Spinal cord (tissue), 10 donors: ENCODE measurements around the gene UBE3A. TPM values are rescaled to one million over a fixed set of nuclear protein-coding genes. Genes with fewer than 3 reads are reported as not detected.

Source experiments
- DNase-seq, 6 donors: peaks; one replicate each; pipeline versions ENCODE4 v3.0.0 to v3.0.0-alpha.2; 2013 to 2015; ENCODE audit warnings: low spot score in 6 of 6, low read depth in 4 of 6
- H3K27ac ChIP-seq: one replicate; pipeline ENCODE4 v1.5.1; 2013; ENCODE audit warnings: low read depth, low read length, control low read depth
- H3K27me3 ChIP-seq: one replicate; pipeline ENCODE4 v1.6.1; 2013; ENCODE audit warnings: low read length; ENCODE audit not compliant: control insufficient read depth, insufficient read depth
- H3K36me3 ChIP-seq: one replicate; pipeline ENCODE4 v1.6.1; 2013; ENCODE audit warnings: low read length; ENCODE audit not compliant: control insufficient read depth, insufficient read depth
- H3K4me1 ChIP-seq: one replicate; pipeline ENCODE4 v1.6.1; 2013; ENCODE audit warnings: low read length; ENCODE audit not compliant: control insufficient read depth, insufficient read depth
- H3K4me3 ChIP-seq: one replicate; pipeline ENCODE4 v1.5.1; 2013; ENCODE audit warnings: low read depth, low read length, control low read depth
- H3K9me3 ChIP-seq: one replicate; pipeline ENCODE4 v1.6.1; 2013; ENCODE audit warnings: low read length; ENCODE audit not compliant: control insufficient read depth, insufficient read depth
- WGBS: methylation state at CpG from one replicate; pipeline ENCODE4 v1.1.5; 2013; ENCODE audit warnings: missing lambda C conversion rate; ENCODE audit not compliant: insufficient coverage; 5-methylcytosine and 5-hydroxymethylcytosine counted together
- polyA plus RNA-seq, 2 donors: library from polyadenylated mRNA; unstranded; fragments of 120-200 nt; gene quantifications; one replicate each; pipeline ENCODE4 v1.2.1, GENCODE V29; 2013; ENCODE audit not compliant: insufficient read length in 2 of 2
- total RNA-seq, 2 donors: library from RNA; depleted of rRNA in 1 of 2; stranded (reverse); fragments of 120-200 nt in 1 of 2; fragments of >200 nt in 1 of 2; gene quantifications; one replicate each; pipeline versions ENCODE4 v1.2.3 to v1.2.4, GENCODE V29; 2013 to 2014
- donor health status: healthy.

The UBE3A gene
- total and polyA plus RNA-seq, 4 donors, result 68.0 to 146 (median 90.3) TPM

DNA sequence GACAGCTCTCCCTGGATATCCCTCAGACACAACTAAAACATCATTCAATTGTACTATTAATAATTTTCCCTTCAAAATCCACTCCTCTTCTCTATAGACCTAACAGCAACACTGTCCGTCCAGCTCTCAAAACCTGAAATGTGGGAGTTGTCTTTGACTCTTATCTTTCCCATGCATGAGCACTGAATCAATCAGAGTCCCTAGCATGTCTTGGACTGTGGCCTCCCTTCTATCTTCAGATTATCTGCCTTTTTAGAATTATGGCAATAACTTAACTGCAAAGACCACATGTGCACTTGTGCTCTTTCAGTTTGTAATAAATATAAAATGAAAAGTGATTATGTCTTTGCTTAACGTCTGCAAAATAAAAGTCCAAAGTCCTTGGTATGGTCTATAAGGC is 107.0 kb downstream of the UBE3A start:
- Histone ChIP-seq H3K4me3 (no peak overlapping the region), H3K9me3 (no peaks in the 10 kb centered on the region), H3K27me3 (no peaks in the 10 kb centered on the region), H3K4me1 (no peaks in the 10 kb centered on the region), H3K27ac (no peak overlapping the region), H3K36me3 (no peaks in the 10 kb centered on the region)
- no peak for DNase-seq
- 100% methylated on average over 1 of the region's 2 CpGs for WGBS

DNA sequence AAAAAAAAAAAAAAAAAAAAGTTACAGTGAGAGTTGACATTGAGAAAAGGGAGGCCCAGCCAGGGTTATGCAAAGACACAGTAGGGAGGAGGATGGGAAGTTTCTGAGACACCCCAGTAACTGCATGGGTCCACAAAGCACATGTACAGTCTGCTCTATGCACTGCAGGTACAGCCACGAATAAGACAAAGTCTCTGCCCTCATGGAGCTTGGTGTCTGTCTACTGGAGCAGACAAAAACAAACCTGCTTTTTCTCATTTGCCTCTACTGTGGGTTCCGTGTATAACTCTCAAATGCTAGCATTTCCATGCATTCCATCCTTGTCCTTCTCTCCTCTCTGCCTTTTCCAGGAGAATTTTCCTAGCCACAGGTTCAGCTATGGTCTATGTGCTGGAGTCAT is 107.4 kb downstream of the UBE3A start:
- no peaks in the 10 kb centered on the region for H3K9me3 ChIP-seq
- no peaks in the 10 kb centered on the region for H3K36me3 ChIP-seq
- DNase-seq, result no peak
- 100% methylated on average over 2 of the region's 2 CpGs for WGBS
- H3K27me3 ChIP-seq, result no peaks in the 10 kb centered on the region
- no peak overlapping the region for H3K4me3 ChIP-seq
- no peaks in the 10 kb centered on the region for H3K4me1 ChIP-seq
- H3K27ac ChIP-seq, result no peak overlapping the region

DNA sequence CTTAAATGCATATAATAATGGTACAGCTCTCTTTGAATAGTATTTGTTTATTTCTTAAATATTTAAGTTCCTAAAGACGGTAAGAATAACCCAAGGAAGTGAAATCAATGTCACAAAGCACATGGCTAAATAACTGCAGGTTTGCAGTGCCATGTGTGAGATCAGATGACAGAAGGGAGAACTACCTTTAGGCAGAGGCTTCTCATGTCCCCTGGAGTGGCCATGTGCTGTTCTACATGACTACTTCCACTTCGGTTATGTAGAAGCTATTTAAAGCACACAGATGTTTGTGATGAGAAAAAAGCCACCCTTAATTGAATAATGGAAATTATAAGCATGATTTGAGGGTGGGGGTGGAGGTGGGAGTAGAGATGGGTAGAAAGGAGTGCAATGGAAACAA is 109.1 kb downstream of the UBE3A start:
- H3K27ac ChIP-seq, result no peak overlapping the region
- H3K9me3 ChIP-seq, result no peaks in the 10 kb centered on the region
- H3K36me3 ChIP-seq, result no peaks in the 10 kb centered on the region
- no peak for DNase-seq
- no peak overlapping the region for H3K4me3 ChIP-seq
- H3K27me3 ChIP-seq, result no peaks in the 10 kb centered on the region
- no peaks in the 10 kb centered on the region for H3K4me1 ChIP-seq
- WGBS, result no CpG with 5 or more reads among the region's 2 CpGs

DNA sequence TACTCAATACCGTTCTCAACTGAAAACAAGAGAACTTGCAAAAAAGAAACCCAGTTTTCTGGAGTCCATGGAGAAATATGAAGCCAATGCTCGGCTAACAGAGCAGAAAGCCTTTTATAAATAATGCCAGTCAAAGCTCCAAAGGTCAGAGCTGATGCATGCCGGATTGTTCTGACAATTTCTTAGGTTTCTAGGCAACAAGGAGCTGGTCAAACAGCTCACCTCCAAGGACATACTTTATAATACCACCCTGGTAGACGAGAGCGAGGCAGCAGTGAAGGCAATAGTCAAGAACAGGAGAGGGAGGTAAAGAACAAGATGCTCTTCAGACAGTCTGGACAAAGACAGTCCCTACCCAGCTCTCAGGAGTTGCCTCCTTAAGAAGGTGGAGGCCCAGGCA is 111.1 kb downstream of the UBE3A start:
- no peak for DNase-seq
- Histone ChIP-seq H3K27ac (no peak overlapping the region), H3K9me3 (no peaks in the 10 kb centered on the region)

DNA sequence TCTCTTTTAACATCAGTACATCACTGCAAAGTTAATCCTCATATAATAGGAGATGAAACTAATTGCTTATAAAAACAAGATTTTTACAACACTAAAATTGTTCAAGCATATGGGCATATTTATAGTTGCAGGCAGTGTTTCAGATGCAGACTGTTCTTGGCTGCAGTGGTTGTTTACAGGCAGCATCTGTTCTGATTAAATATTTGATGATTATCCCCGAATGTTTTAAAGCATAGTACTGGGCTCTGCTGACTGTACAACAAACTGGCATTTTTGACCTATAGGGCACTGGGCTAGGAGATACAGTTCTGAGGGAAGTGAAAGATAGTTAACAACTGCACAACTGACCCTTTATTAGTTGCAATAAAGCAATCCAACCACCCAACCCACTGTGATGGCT is 113.6 kb downstream of the UBE3A start:
- Histone ChIP-seq H3K9me3 (no peaks in the 10 kb centered on the region), H3K27ac (no peak overlapping the region), H3K4me3 (no peak overlapping the region), H3K36me3 (no peaks in the 10 kb centered on the region), H3K4me1 (no peaks in the 10 kb centered on the region), H3K27me3 (no peaks in the 10 kb centered on the region)
- 100% methylated on average over 1 of the region's 1 CpG for WGBS
- no peak for DNase-seq

More for the DNA sequence above, 111.1 kb downstream of the UBE3A start:
- H3K4me1 ChIP-seq, result no peaks in the 10 kb centered on the region
- WGBS, result 68% methylated on average over 4 of the region's 5 CpGs
- H3K27me3 ChIP-seq, result no peaks in the 10 kb centered on the region
- H3K36me3 ChIP-seq, result no peaks in the 10 kb centered on the region
- no peak overlapping the region for H3K4me3 ChIP-seq

DNA sequence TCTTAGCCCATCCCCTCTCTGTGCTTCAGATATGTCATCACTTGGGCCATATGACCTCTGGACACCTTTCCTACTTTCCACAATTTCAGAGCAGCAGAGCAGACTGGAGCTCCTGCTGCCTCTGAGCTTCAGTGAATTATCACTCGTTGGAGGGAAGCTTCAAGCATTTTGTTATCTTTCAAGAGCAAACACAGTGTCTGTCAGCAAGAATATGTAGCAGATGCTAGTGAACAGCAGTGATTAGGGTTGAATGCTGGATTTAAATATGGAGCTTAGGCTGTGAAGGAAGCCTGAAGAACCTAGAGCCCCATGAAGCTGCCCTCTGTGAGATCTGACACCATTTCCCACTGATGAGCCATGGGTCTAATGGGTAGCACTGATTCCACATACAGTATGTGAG is 115.4 kb downstream of the UBE3A start:
- WGBS, result 83% methylated on average over 1 of the region's 1 CpG
- no peaks in the 10 kb centered on the region for H3K27me3 ChIP-seq
- H3K4me1 ChIP-seq, result no peaks in the 10 kb centered on the region
- no peak overlapping the region for H3K4me3 ChIP-seq
- no peaks in the 10 kb centered on the region for H3K36me3 ChIP-seq
- no peak for DNase-seq
- H3K9me3 ChIP-seq, result peaks cover 2% of the 10 kb centered on the region
- no peak overlapping the region for H3K27ac ChIP-seq

DNA sequence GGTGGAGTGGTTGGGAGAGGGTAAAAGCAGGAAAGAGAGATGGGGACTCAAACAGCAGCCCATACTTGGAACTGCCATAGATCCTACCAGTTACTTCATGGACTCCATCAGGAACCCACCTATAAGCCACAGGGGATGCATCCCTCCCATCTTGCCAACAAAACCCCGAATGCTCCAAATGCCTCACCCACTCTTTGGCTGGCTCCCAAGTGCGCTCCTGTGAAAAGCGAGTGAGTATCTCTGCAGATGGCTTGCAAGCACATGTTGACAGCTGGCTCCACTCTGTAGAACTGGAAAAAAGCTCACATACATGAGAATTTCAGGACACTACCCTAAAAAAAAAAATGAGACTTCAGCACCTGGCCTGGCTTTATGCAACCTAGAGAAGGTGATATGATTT is 151.0 kb downstream of the UBE3A start:
- H3K4me1 ChIP-seq, result no peaks in the 10 kb centered on the region
- H3K27me3 ChIP-seq, result no peaks in the 10 kb centered on the region
- WGBS, result 86% methylated on average over 3 of the region's 3 CpGs
- no peaks in the 10 kb centered on the region for H3K9me3 ChIP-seq
- no peaks in the 10 kb centered on the region for H3K36me3 ChIP-seq
- H3K27ac ChIP-seq, result no peak overlapping the region
- no peak overlapping the region for H3K4me3 ChIP-seq
- DNase-seq, result peak in 1 of 6 donors; percentile 0
